ENCODE data around the gene RALA. TPM values are rescaled to one million over a fixed set of nuclear protein-coding genes. Genes with fewer than 3 reads are reported as not detected.
"Not testable (repeated sequence)": the region's sequence is repeated elsewhere in the genome, so short reads cannot be mapped to it uniquely, and the experiment has no call there.

RALA gene
- total and polyA plus RNA-seq, 7 experiments from 2014 or later = 24.8 to 48.2 (median 40.2) TPM

DNA sequence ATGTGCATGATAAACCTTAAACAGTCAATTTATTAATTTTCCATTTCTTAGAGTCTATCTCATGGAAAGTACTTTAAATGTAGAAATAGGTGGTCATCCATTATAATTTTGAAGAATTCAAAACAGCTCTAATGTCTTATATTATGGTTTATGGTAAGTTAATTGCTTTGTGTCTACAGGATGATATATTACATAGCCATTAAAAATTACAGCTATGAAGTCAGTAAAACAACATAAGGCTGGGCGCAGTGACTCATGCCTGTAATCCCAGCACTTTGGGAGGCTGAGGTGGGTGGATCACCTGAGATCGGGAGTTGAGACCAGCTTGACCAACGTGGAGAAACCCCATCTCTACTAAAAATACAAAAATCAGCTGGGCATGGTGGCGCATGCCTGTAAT, 44.9 kb downstream of the RALA start:
- CTCF ChIA-PET = interaction anchor here (0.7 kb wide), 1 partner anchor 382 kb away, joined by 3 read pairs; no protein-coding TSS in a partner anchor
- ATAC-seq; POLR2A ChIA-PET; H3K27me3 Mint-ChIP-seq; H3K4me3 ChIP-seq (ENCODE audit: low read length); H3K4me1 ChIP-seq (ENCODE audit: control insufficient read depth in 2 of 2, insufficient read depth in 2 of 2, low read length in 2 of 2); H3K27me3 ChIP-seq (ENCODE audit: control insufficient read depth in 2 of 2, insufficient read depth in 2 of 2, low read length in 2 of 2); H3K27ac ChIP-seq (ENCODE audit: low read depth, low read length); H3K4me3 Mint-ChIP-seq; H3K9me3 Mint-ChIP-seq; H3K36me3 ChIP-seq (ENCODE audit: control insufficient read depth in 2 of 3, insufficient read depth in 3 of 3, low read length in 3 of 3); DNase-seq; H3K9me3 ChIP-seq (ENCODE audit: control insufficient read depth in 2 of 3, low read length in 3 of 3): not testable (repeated sequence)
- Mint-ChIP-seq H3K36me3 (peaks cover 0 to 27% (median 22%) of the 10 kb centered on the region in 5 donors), H3K27ac (peak overlapping the region in 1 of 9 donors; percentile 15), H3K4me1 (peaks cover 2 to 82% (median 62%) of the 10 kb centered on the region in 7 donors)
- intact Hi-C loops (cut with micrococcal nuclease) = loop anchor here in 1 of 2 donors (5.0 kb wide), 1 partner anchor 36 kb away; no protein-coding TSS in a partner anchor

DNA sequence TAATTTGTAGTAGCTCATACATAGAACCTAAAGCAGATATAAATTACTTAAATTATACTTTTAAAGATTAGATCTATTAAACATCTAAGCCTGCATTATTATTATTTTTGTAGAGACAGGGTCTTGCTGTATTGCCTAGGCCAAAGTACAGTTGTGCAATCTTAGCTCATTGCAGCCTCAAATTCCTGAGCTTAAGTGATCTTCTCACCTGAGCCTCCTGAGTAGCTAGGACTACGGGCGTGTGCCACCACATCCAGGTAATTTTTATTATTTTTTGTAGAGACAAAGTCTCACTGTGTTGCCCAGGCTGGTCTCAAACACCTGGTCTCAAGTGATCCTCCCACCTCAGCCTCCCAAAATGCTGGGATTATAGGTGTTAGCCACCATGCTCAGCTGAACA, 46.7 kb downstream of the RALA start:
- POLR2A ChIA-PET = no interaction called here
- Histone ChIP-seq H3K36me3 (ENCODE audit: control insufficient read depth in 2 of 3, insufficient read depth in 3 of 3, low read length in 3 of 3) (no peaks in the 10 kb centered on the region), H3K9me3 (ENCODE audit: control insufficient read depth in 2 of 3, low read length in 3 of 3) (no peaks in the 10 kb centered on the region), H3K27ac (ENCODE audit: low read depth, low read length) (no peak overlapping the region), H3K4me3 (ENCODE audit: low read length) (no peak overlapping the region), H3K27me3 (ENCODE audit: control insufficient read depth in 2 of 2, insufficient read depth in 2 of 2, low read length in 2 of 2) (no peaks in the 10 kb centered on the region), H3K4me1 (ENCODE audit: control insufficient read depth in 2 of 2, insufficient read depth in 2 of 2, low read length in 2 of 2) (no peaks in the 10 kb centered on the region)
- H3K27ac Mint-ChIP-seq = peak overlapping the region in 1 of 9 donors; percentile 25
- intact Hi-C loops (cut with micrococcal nuclease) = loop anchor here in 1 of 2 donors (5.0 kb wide), 1 partner anchor 33 kb away; no protein-coding TSS in a partner anchor
- H3K4me3 Mint-ChIP-seq = no peak overlapping the region
- DNase-seq = no peak
- peaks cover 0 to 12% (median 7%) of the 10 kb centered on the region in 5 donors for H3K36me3 Mint-ChIP-seq
- H3K27me3 Mint-ChIP-seq = no peaks in the 10 kb centered on the region
- ATAC-seq = no peak
- H3K9me3 Mint-ChIP-seq = no peaks in the 10 kb centered on the region
- CTCF ChIA-PET = interaction anchor here (0.8 kb wide), 1 partner anchor 81 kb away, joined by 4 read pairs; no protein-coding TSS in a partner anchor
- peaks cover 2 to 67% (median 46%) of the 10 kb centered on the region in 7 donors for H3K4me1 Mint-ChIP-seq

GRCh38 chr7:39670934-39671333, 47.6 kb downstream of the RALA start:
- POLR2A ChIA-PET = interaction anchor here (1.5 kb wide), 1 partner anchor 57 kb away, joined by 5 read pairs; no protein-coding TSS in a partner anchor

DNA sequence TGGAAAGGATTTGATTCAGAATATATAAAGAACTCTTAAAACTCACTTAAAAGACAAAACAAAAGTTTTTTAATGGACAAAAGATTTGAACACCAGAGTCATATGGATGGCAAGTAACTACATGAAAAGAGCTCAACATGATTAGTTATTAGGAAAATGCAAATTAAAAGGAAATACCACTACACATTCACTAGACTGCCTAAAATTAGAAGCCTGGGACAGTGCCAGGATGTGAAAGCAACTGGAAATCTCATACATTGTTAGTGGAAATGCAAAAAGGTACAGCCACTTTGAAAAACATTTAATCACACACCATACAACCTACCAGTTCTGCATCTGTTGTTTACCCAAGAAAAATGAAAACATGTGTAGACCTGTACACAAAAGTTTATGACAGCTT, 48.8 kb downstream of the RALA start:
- Mint-ChIP-seq H3K36me3 (peaks cover 4 to 28% (median 18%) of the 10 kb centered on the region in 5 donors), H3K4me3 (no peak overlapping the region), H3K4me1 (peaks cover 2 to 55% (median 38%) of the 10 kb centered on the region in 7 donors), H3K27ac (peak overlapping the region in 2 of 9 donors; percentile 43 to 54), H3K9me3 (peaks cover 0 to 16% (median 3%) of the 10 kb centered on the region in 11 donors), H3K27me3 (no peaks in the 10 kb centered on the region)
- Histone ChIP-seq H3K27ac (ENCODE audit: low read depth, low read length) (no peak overlapping the region), H3K36me3 (ENCODE audit: control insufficient read depth in 2 of 3, insufficient read depth in 3 of 3, low read length in 3 of 3) (peaks cover 0 to 4% (median 0%) of the 10 kb centered on the region in 3 experiments), H3K9me3 (ENCODE audit: control insufficient read depth in 2 of 3, low read length in 3 of 3) (no peaks in the 10 kb centered on the region), H3K27me3 (ENCODE audit: control insufficient read depth in 2 of 2, insufficient read depth in 2 of 2, low read length in 2 of 2) (no peaks in the 10 kb centered on the region), H3K4me3 (ENCODE audit: low read length) (no peak overlapping the region), H3K4me1 (ENCODE audit: control insufficient read depth in 2 of 2, insufficient read depth in 2 of 2, low read length in 2 of 2) (no peaks in the 10 kb centered on the region)
- ChIA-PET CTCF (interaction anchor here (0.6 to 0.7 kb wide), 2 partner anchors 113 to 114 kb away, joined by 3 to 7 read pairs; no protein-coding TSS in a partner anchor), POLR2A (interaction anchor here (1.1 to 1.5 kb wide), 2 partner anchors 17 to 59 kb away, joined by 4 to 5 read pairs; no protein-coding TSS in a partner anchor)
- DNase-seq (no peak), ATAC-seq (no peak)
- intact Hi-C loops (cut with micrococcal nuclease) = loop anchor here in 1 of 2 donors (5.0 kb wide), 1 partner anchor 35 kb away; no protein-coding TSS in a partner anchor

More at GRCh38 chr7:39670934-39671333, 47.6 kb downstream of the RALA start:
- intact Hi-C loops (cut with micrococcal nuclease) = loop anchor here in 1 of 2 donors (5.0 kb wide), 1 partner anchor 34 kb away; no protein-coding TSS in a partner anchor
- H3K27me3 ChIP-seq (ENCODE audit: control insufficient read depth in 2 of 2, insufficient read depth in 2 of 2, low read length in 2 of 2) = no peaks in the 10 kb centered on the region
- peak overlapping the region in 6 of 9 donors; percentile 8 to 53 (median 40) for H3K27ac Mint-ChIP-seq
- no peaks in the 10 kb centered on the region for H3K4me1 ChIP-seq (ENCODE audit: control insufficient read depth in 2 of 2, insufficient read depth in 2 of 2, low read length in 2 of 2)
- no peaks in the 10 kb centered on the region for H3K9me3 ChIP-seq (ENCODE audit: control insufficient read depth in 2 of 3, low read length in 3 of 3)
- H3K36me3 ChIP-seq (ENCODE audit: control insufficient read depth in 2 of 3, insufficient read depth in 3 of 3, low read length in 3 of 3) = no peaks in the 10 kb centered on the region
- DNase-seq (no peak), ATAC-seq (no peak)
- CTCF ChIA-PET = interaction anchor here (0.6 kb wide), 1 partner anchor 9 kb away, joined by 3 read pairs; no protein-coding TSS in a partner anchor
- no peak overlapping the region for H3K27ac ChIP-seq (ENCODE audit: low read depth, low read length)
- no peaks in the 10 kb centered on the region for H3K27me3 Mint-ChIP-seq
- no peak overlapping the region for H3K4me3 ChIP-seq (ENCODE audit: low read length)
- peaks cover 0 to 19% (median 12%) of the 10 kb centered on the region in 5 donors for H3K36me3 Mint-ChIP-seq
- peaks cover 0 to 8% (median 0%) of the 10 kb centered on the region in 11 donors for H3K9me3 Mint-ChIP-seq
- H3K4me3 Mint-ChIP-seq = no peak overlapping the region
- peaks cover 2 to 66% (median 47%) of the 10 kb centered on the region in 7 donors for H3K4me1 Mint-ChIP-seq

- H3K27me3 Mint-ChIP-seq = no peaks in the 10 kb centered on the region
- H3K36me3 Mint-ChIP-seq = peaks cover 4 to 23% (median 22%) of the 10 kb centered on the region in 5 donors
- H3K4me1 Mint-ChIP-seq = peaks cover 2 to 51% (median 30%) of the 10 kb centered on the region in 7 donors
- no peaks in the 10 kb centered on the region for H3K9me3 ChIP-seq (ENCODE audit: control insufficient read depth in 2 of 3, low read length in 3 of 3)
- no peak overlapping the region for H3K4me3 Mint-ChIP-seq
- H3K36me3 ChIP-seq (ENCODE audit: control insufficient read depth in 2 of 3, insufficient read depth in 3 of 3, low read length in 3 of 3) = peaks cover 0 to 4% (median 0%) of the 10 kb centered on the region in 3 experiments
- no peak for ATAC-seq
- H3K9me3 Mint-ChIP-seq = peaks cover 0 to 16% (median 3%) of the 10 kb centered on the region in 11 donors
- no peak for DNase-seq
- H3K27me3 ChIP-seq (ENCODE audit: control insufficient read depth in 2 of 2, insufficient read depth in 2 of 2, low read length in 2 of 2) = no peaks in the 10 kb centered on the region
- no peak overlapping the region for H3K27ac Mint-ChIP-seq
- intact Hi-C loops (cut with micrococcal nuclease) = loop anchor here in 1 of 2 donors (5.0 kb wide), 1 partner anchor 37 kb away; no protein-coding TSS in a partner anchor
- no peak overlapping the region for H3K4me3 ChIP-seq (ENCODE audit: low read length)
- H3K4me1 ChIP-seq (ENCODE audit: control insufficient read depth in 2 of 2, insufficient read depth in 2 of 2, low read length in 2 of 2) = no peaks in the 10 kb centered on the region
- H3K27ac ChIP-seq (ENCODE audit: low read depth, low read length) = no peak overlapping the region
- ChIA-PET POLR2A (no interaction called here), CTCF (no interaction called here)
Measured at GRCh38 chr7:39673868-39674267, 50.5 kb downstream of the RALA start.

- no peak overlapping the region for H3K4me3 Mint-ChIP-seq
- H3K27ac ChIP-seq (ENCODE audit: low read depth, low read length) = no peak overlapping the region
- peaks cover 4 to 23% (median 21%) of the 10 kb centered on the region in 5 donors for H3K36me3 Mint-ChIP-seq
- H3K9me3 Mint-ChIP-seq = peaks cover 0 to 16% (median 3%) of the 10 kb centered on the region in 11 donors
- ATAC-seq (no peak), DNase-seq (no peak)
- no peaks in the 10 kb centered on the region for H3K9me3 ChIP-seq (ENCODE audit: control insufficient read depth in 2 of 3, low read length in 3 of 3)
- H3K27me3 Mint-ChIP-seq = no peaks in the 10 kb centered on the region
- POLR2A ChIA-PET = no interaction called here
- H3K4me1 Mint-ChIP-seq = peaks cover 0 to 52% (median 30%) of the 10 kb centered on the region in 7 donors
- intact Hi-C loops (cut with micrococcal nuclease) = loop anchor here in 1 of 2 donors (5.0 kb wide), 1 partner anchor 37 kb away; no protein-coding TSS in a partner anchor
- no peaks in the 10 kb centered on the region for H3K4me1 ChIP-seq (ENCODE audit: control insufficient read depth in 2 of 2, insufficient read depth in 2 of 2, low read length in 2 of 2)
- H3K27me3 ChIP-seq (ENCODE audit: control insufficient read depth in 2 of 2, insufficient read depth in 2 of 2, low read length in 2 of 2) = no peaks in the 10 kb centered on the region
- no peak overlapping the region for H3K4me3 ChIP-seq (ENCODE audit: low read length)
- peaks cover 0 to 4% (median 0%) of the 10 kb centered on the region in 3 experiments for H3K36me3 ChIP-seq (ENCODE audit: control insufficient read depth in 2 of 3, insufficient read depth in 3 of 3, low read length in 3 of 3)
- peak overlapping the region in 1 of 9 donors; percentile 12 for H3K27ac Mint-ChIP-seq
- CTCF ChIA-PET = no interaction called here
Measured at GRCh38 chr7:39674406-39674805, 51.0 kb downstream of the RALA start.

Measured in naive thymus-derived CD4-positive, alpha-beta T cell (primary cell).